ENCODE data around the gene TMPRSS6.
A peak's percentile ranks its signal among the peaks of the same experiment; 100 is the strongest.

The TMPRSS6 gene

GRCh38 chr22:37052386-37053309, 56.9 kb downstream of the TMPRSS6 start:
- no peak for TF ChIP-seq CTCF (conservative IDR thresholded peaks at IDR 0.05)

GRCh38 chr22:37051391-37052385, 57.8 kb downstream of the TMPRSS6 start, which contains the start of gene KCTD17:
KCTD17 (plus strand) TSS chr22:37051742; CDS start chr22:37051761, 19 bp downstream.
- peak within 1 kb of the TSS; percentile 30; the same call in 1 of the 2 replicates for H3K27ac ChIP-seq
- TF ChIP-seq CTCF (conservative IDR thresholded peaks at IDR 0.05) = 0 out of 2 replicates have a peak, but pooled peaks have one; percentile 8

More at GRCh38 chr22:37052386-37053309, 56.9 kb downstream of the TMPRSS6 start:
- no peak overlapping the region; the same call in 1 of the 2 replicates for H3K27ac ChIP-seq

- no peak overlapping the region; the same call in 1 of the 2 replicates for H3K27ac ChIP-seq
- TF ChIP-seq CTCF (conservative IDR thresholded peaks at IDR 0.05) = no peak
Observed at GRCh38 chr22:37050913-37051312, 58.6 kb downstream of the TMPRSS6 start.

GRCh38 chr22:37049224-37049623, 60.3 kb downstream of the TMPRSS6 start:
- no peak overlapping the region for H3K27ac ChIP-seq
- no peak for TF ChIP-seq CTCF (conservative IDR thresholded peaks at IDR 0.05)

GRCh38 chr22:37048133-37048532, 61.4 kb downstream of the TMPRSS6 start:
- TF ChIP-seq CTCF (conservative IDR thresholded peaks at IDR 0.05) = no peak
- H3K27ac ChIP-seq = no peak overlapping the region

GRCh38 chr22:37047006-37047405, 62.5 kb downstream of the TMPRSS6 start:
- TF ChIP-seq CTCF (conservative IDR thresholded peaks at IDR 0.05) = no peak
- no peak overlapping the region for H3K27ac ChIP-seq
